Cardiac muscle cell (in vitro differentiated cells and primary cell): ENCODE data around the gene BRSK1. TPM values are rescaled to one million over a fixed set of nuclear protein-coding genes. Genes with fewer than 3 reads are reported as not detected.

ENCODE experiments used
- DNase-seq, 2 donors: peaks; one replicate each; pipeline versions ENCODE4 v3.0.0 to v3.0.0-alpha.2; 2010 to 2017; ENCODE audit warnings: low read depth in 1 of 2, low spot score in 1 of 2
- H3K27ac ChIP-seq: fragments of 200-600 bp; sonication (generic); 2 replicates; pipeline ENCODE4 v1.5.1; 2016
- H3K27me3 ChIP-seq: fragments of 200-600 bp; sonication (generic); 2 replicates; pipeline ENCODE4 v1.6.0; 2016; ENCODE audit warnings: control low read depth
- H3K36me3 ChIP-seq: fragments of 200-600 bp; sonication (generic); 2 replicates; pipeline ENCODE4 v1.5.1; 2016; ENCODE audit warnings: control low read depth
- H3K4me1 ChIP-seq: fragments of 200-600 bp; sonication (generic); 2 replicates; pipeline ENCODE4 v1.8.1; 2017; ENCODE audit warnings: low read depth, mild to moderate bottlenecking, mixed run types
- H3K4me3 ChIP-seq: fragments of 200-600 bp; sonication (generic); 2 replicates; pipeline ENCODE4 v1.5.1; 2016; ENCODE audit warnings: mild to moderate bottlenecking
- H3K9me3 ChIP-seq: fragments of 200-600 bp; sonication (generic); 2 replicates; pipeline ENCODE4 v1.5.1; 2017; ENCODE audit warnings: low read depth, mild to moderate bottlenecking, control low read depth
- CTCF ChIP-seq: IDR thresholded peaks from 2 replicates; pipeline ENCODE4 v1.5.1; 2012; ENCODE audit warnings: low read depth, mild to moderate bottlenecking, low read length
- polyA plus RNA-seq: library from polyadenylated mRNA; unstranded; fragments of >200 nt; fragmentation: Nextera tagmentation; extraction: Ambion mirVana; gene quantifications from 2 replicates; pipeline ENCODE4 v1.2.1, GENCODE V29; 2016
- total RNA-seq: library from RNA; depleted of rRNA; stranded (reverse); fragments of >200 nt; gene quantifications from 2 replicates; pipeline ENCODE4 v1.2.3, GENCODE V29; 2016

The BRSK1 gene
- total and polyA plus RNA-seq, 2 experiments from 2014 or later = 3.5 to 34.4 TPM

GRCh38 chr19:55272142-55272541 lies 11.7 kb upstream of the BRSK1 start:
- Histone ChIP-seq H3K27ac (no peak overlapping the region), H3K4me1 (no peaks in the 10 kb centered on the region), H3K4me3 (no peak overlapping the region), H3K27me3 (no peaks in the 10 kb centered on the region), H3K9me3 (no peaks in the 10 kb centered on the region), H3K36me3 (peaks cover 6% of the 10 kb centered on the region)
- DNase-seq = no peak
- no peak for TF ChIP-seq CTCF

DNA sequence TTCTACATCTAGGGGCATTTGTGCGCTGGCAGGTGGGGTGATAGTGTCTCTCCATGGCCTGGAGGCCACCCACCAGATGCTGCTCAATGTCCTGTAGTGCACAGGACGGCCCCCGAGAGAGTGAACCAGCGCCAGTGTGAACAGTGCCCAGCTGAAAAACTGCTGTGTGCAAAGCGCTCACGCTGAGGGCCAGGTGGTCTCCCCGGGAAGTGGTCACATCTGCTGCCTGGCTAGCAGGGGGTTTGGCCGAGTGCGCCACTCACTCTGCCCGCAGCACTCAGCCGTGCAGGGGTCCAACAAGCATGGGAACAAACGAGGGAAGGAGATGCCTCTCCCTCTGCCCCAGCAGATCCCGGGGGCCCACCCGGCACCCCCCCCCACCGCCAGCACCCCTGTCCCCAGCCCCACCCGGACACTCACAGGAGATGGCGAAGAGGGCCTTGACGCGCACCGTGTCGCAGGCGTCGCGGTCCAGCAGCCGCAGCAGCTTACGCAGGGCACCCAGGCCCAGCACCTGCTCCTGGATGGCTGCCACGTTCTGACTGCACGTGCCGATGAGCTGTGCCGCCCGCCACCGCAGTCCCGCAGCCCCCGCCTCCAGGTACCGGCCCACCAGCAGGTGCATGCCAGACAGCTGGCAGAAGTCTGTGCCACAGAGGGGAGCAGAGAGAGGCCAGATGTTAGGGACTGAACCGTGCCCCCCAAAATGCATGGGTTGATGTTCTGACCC lies 9.7 kb upstream of the BRSK1 start:
- Histone ChIP-seq H3K4me1 (no peaks in the 10 kb centered on the region), H3K36me3 (peaks cover 6% of the 10 kb centered on the region), H3K27ac (no peak overlapping the region), H3K4me3 (no peak overlapping the region), H3K27me3 (no peaks in the 10 kb centered on the region), H3K9me3 (no peaks in the 10 kb centered on the region)
- TF ChIP-seq CTCF = no peak
- DNase-seq = no peak

DNA sequence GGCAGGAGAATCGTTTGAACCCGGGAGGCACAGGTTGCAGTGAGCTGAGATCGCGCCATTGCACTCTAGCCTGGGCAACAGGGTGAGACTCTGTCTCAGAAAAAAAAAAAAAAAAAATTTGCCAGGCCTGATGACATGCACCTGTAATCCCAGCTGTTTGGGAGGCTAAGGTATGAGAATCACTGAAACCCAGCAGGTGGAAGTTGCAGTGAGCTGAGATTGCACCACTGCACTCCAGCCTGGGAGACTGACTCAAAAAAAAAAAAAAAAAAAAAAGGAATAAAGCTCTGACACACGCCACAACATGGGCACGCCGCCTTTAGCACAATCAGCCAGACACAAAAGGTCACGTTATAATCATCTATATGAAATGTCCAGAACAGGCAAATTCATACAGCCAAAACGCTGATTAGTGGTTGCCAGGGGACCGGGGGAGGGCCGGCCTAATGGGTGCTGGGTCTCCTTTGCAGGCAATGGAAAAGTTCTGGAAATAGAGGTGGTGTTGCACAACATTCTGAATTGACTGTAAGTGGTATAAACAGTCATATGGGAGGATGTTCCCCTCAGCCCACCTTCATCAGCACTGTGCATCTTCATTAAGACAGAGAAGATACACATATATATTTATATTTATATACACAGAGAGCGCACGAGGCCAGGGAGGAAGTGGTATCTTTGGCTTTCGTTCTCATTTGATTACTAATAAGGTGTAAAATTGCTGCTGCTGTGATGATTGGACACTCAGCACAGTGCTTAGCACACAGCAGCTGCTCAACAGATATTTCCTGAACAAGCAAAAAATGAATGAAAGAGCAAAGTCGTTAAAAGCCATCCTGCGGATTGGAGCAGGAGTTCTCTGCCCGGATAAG lies 7.7 kb upstream of the BRSK1 start:
- Histone ChIP-seq H3K9me3 (no peaks in the 10 kb centered on the region), H3K4me1 (no peaks in the 10 kb centered on the region), H3K4me3 (no peak overlapping the region), H3K27ac (no peak overlapping the region), H3K36me3 (peaks cover 6% of the 10 kb centered on the region), H3K27me3 (no peaks in the 10 kb centered on the region)
- no peak for DNase-seq
- no peak for TF ChIP-seq CTCF

GRCh38 chr19:55276720-55277430 lies 6.9 kb upstream of the BRSK1 start:
- no peak for DNase-seq
- no peak for TF ChIP-seq CTCF
- peaks cover 6% of the 10 kb centered on the region for H3K36me3 ChIP-seq
- no peak overlapping the region for H3K4me3 ChIP-seq
- H3K27ac ChIP-seq = no peak overlapping the region
- no peaks in the 10 kb centered on the region for H3K4me1 ChIP-seq
- H3K9me3 ChIP-seq = no peaks in the 10 kb centered on the region
- no peaks in the 10 kb centered on the region for H3K27me3 ChIP-seq

- no peak for DNase-seq
- no peak for TF ChIP-seq CTCF
- H3K4me3 ChIP-seq = no peak overlapping the region
- no peaks in the 10 kb centered on the region for H3K4me1 ChIP-seq
- no peaks in the 10 kb centered on the region for H3K9me3 ChIP-seq
- H3K36me3 ChIP-seq = peaks cover 6% of the 10 kb centered on the region
- H3K27ac ChIP-seq = no peak overlapping the region
- H3K27me3 ChIP-seq = no peaks in the 10 kb centered on the region
These were observed 6.3 kb upstream of the BRSK1 start for GRCh38 chr19:55277494-55277893.
